Activated CD4-positive, alpha-beta memory T cell treated with anti-CD3 and anti-CD28 coated beads, Interleukin-2, amount 10 ng/mL, durations not matched to agents 7 days and 5 days (primary cell): ENCODE results near the gene APBB3. TPM values are rescaled to one million over a fixed set of nuclear protein-coding genes. Genes with fewer than 3 reads are reported as not detected.

ENCODE experiments used
- CTCF ChIA-PET: fragments of 350-600 bp; sonication (Branson Sonifier 250); formaldehyde crosslinking; loops from one replicate; lab custom pipeline; 2021; ENCODE audit warnings: antibody characterized with exemption, inconsistent platforms; lab: Charles Lee
- POLR2A ChIA-PET: fragments of 350-600 bp; sonication (Branson Sonifier 250); formaldehyde crosslinking; loops from one replicate; lab custom pipeline; 2021; ENCODE audit warnings: antibody characterized with exemption; lab: Charles Lee
- DNase-seq: peaks from one replicate; pipeline ENCODE4 v3.0.0-alpha.2; 2020
- H3K27ac Mint-ChIP-seq: one replicate; pipeline ENCODE4 v1.8.0; 2021; ENCODE audit warnings: mild to moderate bottlenecking, mixed read lengths
- H3K27me3 Mint-ChIP-seq: one replicate; pipeline ENCODE4 v1.8.0; 2021; ENCODE audit warnings: mixed read lengths
- H3K36me3 Mint-ChIP-seq: one replicate; pipeline ENCODE4 v1.8.0; 2021; ENCODE audit warnings: low read depth, mixed read lengths
- H3K4me1 Mint-ChIP-seq: one replicate; pipeline ENCODE4 v1.8.0; 2021; ENCODE audit warnings: mixed read lengths
- H3K4me3 Mint-ChIP-seq: one replicate; pipeline ENCODE4 v1.8.0; 2021; ENCODE audit warnings: mild to moderate bottlenecking, mixed read lengths
- H3K9me3 Mint-ChIP-seq: one replicate; pipeline ENCODE4 v1.8.0; 2021; ENCODE audit warnings: mixed read lengths
- total RNA-seq, 2 experiments: library from RNA; stranded (reverse); gene quantifications; one replicate each; pipeline ENCODE4 v1.2.3, GENCODE V29; 2021

The APBB3 gene
- total RNA-seq, 2 experiments from 2014 or later, result 23.7 to 27.5 TPM

- no peak for DNase-seq
- ChIA-PET CTCF (interaction anchor here (0.6 to 1.9 kb wide), 5 partner anchors 12 to 140 kb away, joined by 3 to 12 read pairs (median 3); no protein-coding TSS in a partner anchor), POLR2A (interaction anchor here (3.4 to 5.9 kb wide), 2 partner anchors 14 to 24 kb away, joined by 12 to 29 read pairs; partner anchors contain the start of genes EIF4EBP3 and SRA1)
- no peak overlapping the region for H3K4me3 Mint-ChIP-seq
- H3K27me3 Mint-ChIP-seq, result no peaks in the 10 kb centered on the region
- H3K4me1 Mint-ChIP-seq, result peaks cover 40% of the 10 kb centered on the region
- H3K27ac Mint-ChIP-seq, result no peak overlapping the region
- peaks cover 33% of the 10 kb centered on the region for H3K36me3 Mint-ChIP-seq
- no peaks in the 10 kb centered on the region for H3K9me3 Mint-ChIP-seq
These were observed 6.7 kb upstream of the APBB3 start for GRCh38 chr5:140571105-140571504.

GRCh38 chr5:140570488-140570887, 6.1 kb upstream of the APBB3 start:
- POLR2A ChIA-PET, result interaction anchor here (3.4 to 5.9 kb wide), 2 partner anchors 13 to 23 kb away, joined by 12 to 29 read pairs; partner anchors contain the start of genes EIF4EBP3 and SRA1
- Mint-ChIP-seq H3K27ac (peak overlapping the region; percentile 93), H3K27me3 (no peaks in the 10 kb centered on the region), H3K36me3 (peaks cover 37% of the 10 kb centered on the region), H3K9me3 (no peaks in the 10 kb centered on the region), H3K4me1 (peaks cover 46% of the 10 kb centered on the region), H3K4me3 (no peak overlapping the region)
- DNase-seq, result no peak
- CTCF ChIA-PET, result interaction anchor here (0.6 to 1.9 kb wide), 6 partner anchors 65 to 330 kb away, joined by 3 to 12 read pairs (median 4); no protein-coding TSS in a partner anchor

- no peaks in the 10 kb centered on the region for H3K9me3 Mint-ChIP-seq
- H3K27ac Mint-ChIP-seq, result peak overlapping the region; percentile 93
- no peak overlapping the region for H3K4me3 Mint-ChIP-seq
- H3K4me1 Mint-ChIP-seq, result peaks cover 50% of the 10 kb centered on the region
- no peaks in the 10 kb centered on the region for H3K27me3 Mint-ChIP-seq
- ChIA-PET CTCF (interaction anchor here (0.8 to 1.9 kb wide), 8 partner anchors 22 to 330 kb away, joined by 3 to 12 read pairs (median 5); partner anchors contain the start of genes CD14 and EIF4EBP3), POLR2A (interaction anchor here (1.2 to 5.9 kb wide), 6 partner anchors 13 to 169 kb away, joined by 5 to 29 read pairs (median 9); partner anchors contain the start of genes ANKHD1, EIF4EBP3, HARS1 and HARS2)
- DNase-seq, result no peak
- peaks cover 39% of the 10 kb centered on the region for H3K36me3 Mint-ChIP-seq
These were observed 5.7 kb upstream of the APBB3 start for GRCh38 chr5:140570058-140570457.

- Mint-ChIP-seq H3K4me1 (peaks cover 56% of the 10 kb centered on the region), H3K4me3 (peak overlapping the region; percentile 67), H3K27ac (peak overlapping the region; percentile 93), H3K9me3 (no peaks in the 10 kb centered on the region), H3K36me3 (peaks cover 45% of the 10 kb centered on the region), H3K27me3 (no peaks in the 10 kb centered on the region)
- ChIA-PET POLR2A (interaction anchor here (1.2 to 5.9 kb wide), 8 partner anchors 10 to 168 kb away, joined by 3 to 29 read pairs (median 6); partner anchors contain the start of genes ANKHD1, EIF4EBP3, HARS1 and HARS2), CTCF (interaction anchor here (0.8 to 1.9 kb wide), 6 partner anchors 22 to 329 kb away, joined by 3 to 12 read pairs (median 6); partner anchors contain the start of genes CD14 and EIF4EBP3)
- no peak for DNase-seq
These were observed 4.8 kb upstream of the APBB3 start for GRCh38 chr5:140569197-140569596.

- peak overlapping the region; percentile 67 for H3K4me3 Mint-ChIP-seq
- CTCF ChIA-PET, result interaction anchor here (1.4 to 1.6 kb wide), 2 partner anchors 10 to 64 kb away, joined by 3 to 7 read pairs; partner anchors contain the start of gene CD14
- peak overlapping the region; percentile 93 for H3K27ac Mint-ChIP-seq
- H3K36me3 Mint-ChIP-seq, result peaks cover 45% of the 10 kb centered on the region
- H3K4me1 Mint-ChIP-seq, result peaks cover 62% of the 10 kb centered on the region
- no peaks in the 10 kb centered on the region for H3K9me3 Mint-ChIP-seq
- H3K27me3 Mint-ChIP-seq, result no peaks in the 10 kb centered on the region
- DNase-seq, result no peak
- POLR2A ChIA-PET, result interaction anchor here (1.2 to 5.9 kb wide), 8 partner anchors 9 to 167 kb away, joined by 3 to 29 read pairs (median 6); partner anchors contain the start of genes ANKHD1, EIF4EBP3, HARS1 and HARS2
These were observed 4.2 kb upstream of the APBB3 start for GRCh38 chr5:140568443-140569063.

GRCh38 chr5:140567871-140568270, 3.5 kb upstream of the APBB3 start:
- Mint-ChIP-seq H3K36me3 (peaks cover 45% of the 10 kb centered on the region), H3K9me3 (no peaks in the 10 kb centered on the region), H3K27me3 (no peaks in the 10 kb centered on the region), H3K4me1 (peaks cover 68% of the 10 kb centered on the region), H3K4me3 (no peak overlapping the region), H3K27ac (no peak overlapping the region)
- ChIA-PET POLR2A (interaction anchor here (0.9 to 5.9 kb wide), 3 partner anchors 10 to 21 kb away, joined by 3 to 29 read pairs (median 12); partner anchors contain the start of genes EIF4EBP3 and SRA1), CTCF (interaction anchor here (1.4 kb wide), 1 partner anchor 9 kb away, joined by 3 read pairs; no protein-coding TSS in a partner anchor)
- DNase-seq, result no peak

- Mint-ChIP-seq H3K27me3 (no peaks in the 10 kb centered on the region), H3K4me3 (no peak overlapping the region), H3K9me3 (no peaks in the 10 kb centered on the region), H3K27ac (no peak overlapping the region), H3K4me1 (peaks cover 73% of the 10 kb centered on the region), H3K36me3 (peaks cover 45% of the 10 kb centered on the region)
- POLR2A ChIA-PET, result interaction anchor here (0.9 to 5.9 kb wide), 3 partner anchors 10 to 20 kb away, joined by 3 to 29 read pairs (median 12); partner anchors contain the start of genes EIF4EBP3 and SRA1
- CTCF ChIA-PET, result interaction anchor here (1.0 to 1.4 kb wide), 2 partner anchors 9 to 144 kb away, joined by 3 read pairs; no protein-coding TSS in a partner anchor
- no peak for DNase-seq
These were observed 2.9 kb upstream of the APBB3 start for GRCh38 chr5:140567136-140567818.

- Mint-ChIP-seq H3K27ac (peak overlapping the region; percentile 19), H3K4me1 (peaks cover 73% of the 10 kb centered on the region), H3K4me3 (no peak overlapping the region), H3K27me3 (no peaks in the 10 kb centered on the region), H3K9me3 (no peaks in the 10 kb centered on the region), H3K36me3 (peaks cover 45% of the 10 kb centered on the region)
- POLR2A ChIA-PET, result interaction anchor here (0.6 to 5.9 kb wide), 6 partner anchors 9 to 81 kb away, joined by 3 to 29 read pairs (median 10); partner anchors contain the start of genes CD14, EIF4EBP3, IK and NDUFA2
- CTCF ChIA-PET, result interaction anchor here (1.0 kb wide), 1 partner anchor 144 kb away, joined by 3 read pairs; no protein-coding TSS in a partner anchor
- DNase-seq, result no peak
These were observed 2.3 kb upstream of the APBB3 start for GRCh38 chr5:140566665-140567064.

GRCh38 chr5:140565780-140566095, 1.3 kb upstream of the APBB3 start:
- ChIA-PET POLR2A (interaction anchor here (0.7 to 10.7 kb wide), 12 partner anchors 8 to 220 kb away, joined by 3 to 101 read pairs (median 6); partner anchors contain the start of genes ANKHD1, CD14, EIF4EBP3 and HBEGF), CTCF (interaction anchor here (0.6 to 1.4 kb wide), 7 partner anchors 13 to 284 kb away, joined by 3 to 7 read pairs (median 4); partner anchors contain the start of genes CD14 and EIF4EBP3)
- Mint-ChIP-seq H3K9me3 (no peaks in the 10 kb centered on the region), H3K27me3 (no peaks in the 10 kb centered on the region), H3K4me3 (peak overlapping the region; percentile 93), H3K36me3 (peaks cover 42% of the 10 kb centered on the region), H3K27ac (peak overlapping the region; percentile 89), H3K4me1 (peaks cover 75% of the 10 kb centered on the region)
- no peak for DNase-seq

- DNase-seq, result no peak
- Mint-ChIP-seq H3K36me3 (peaks cover 40% of the 10 kb centered on the region), H3K4me3 (peak overlapping the region; percentile 93), H3K4me1 (peaks cover 74% of the 10 kb centered on the region), H3K27ac (peak overlapping the region; percentile 89), H3K9me3 (no peaks in the 10 kb centered on the region), H3K27me3 (no peaks in the 10 kb centered on the region)
- ChIA-PET POLR2A (interaction anchor here (0.7 to 10.7 kb wide), 14 partner anchors 8 to 219 kb away, joined by 3 to 101 read pairs (median 4); partner anchors contain the start of genes ANKHD1, CD14, EIF4EBP3 and HBEGF), CTCF (interaction anchor here (0.6 to 1.5 kb wide), 8 partner anchors 14 to 284 kb away, joined by 3 to 7 read pairs (median 4); partner anchors contain the start of genes CD14 and EIF4EBP3)
These were observed 804 bp upstream of the APBB3 start for GRCh38 chr5:140565024-140565779.

- H3K9me3 Mint-ChIP-seq, result no peaks in the 10 kb centered on the region
- DNase-seq, result no peak
- peaks cover 59% of the 10 kb centered on the region for H3K4me1 Mint-ChIP-seq
- H3K27ac Mint-ChIP-seq, result peak overlapping the region; percentile 89
- H3K36me3 Mint-ChIP-seq, result peaks cover 31% of the 10 kb centered on the region
- ChIA-PET CTCF (interaction anchor here (1.2 kb wide), 1 partner anchor 16 kb away, joined by 5 read pairs; the partner anchor contains the start of gene EIF4EBP3), POLR2A (interaction anchor here (0.6 to 10.7 kb wide), 13 partner anchors 8 to 162 kb away, joined by 3 to 101 read pairs (median 4); partner anchors contain the start of genes ANKHD1, EIF4EBP3, HARS1 and HARS2)
- H3K4me3 Mint-ChIP-seq, result peak overlapping the region; percentile 93
- H3K27me3 Mint-ChIP-seq, result no peaks in the 10 kb centered on the region
These were observed 802 bp downstream of the APBB3 start for GRCh38 chr5:140563596-140563995.
